ENCODE measurements around the gene C1orf53.

GRCh38 chr1:197896301-197896700, 6.1 kb upstream of the C1orf53 start:
- TF ChIP-seq POLR2A (IDR thresholded peaks at IDR 0.05), result no peak
- no peak for TF ChIP-seq CTCF (IDR thresholded peaks at IDR 0.05)
- no peak for TF ChIP-seq EP300 (IDR thresholded peaks at IDR 0.05; ENCODE audit: low read depth)
